ENCODE results near the gene TEAD4. TPM values are rescaled to one million over a fixed set of nuclear protein-coding genes. Genes with fewer than 3 reads are reported as not detected.

Gene TEAD4
- total RNA-seq, 1 experiment from 2014 or later, result 96.8 TPM

GRCh38 chr12:2923057-2923456, 36.1 kb upstream of the TEAD4 start:
- no peak for TF ChIP-seq HMGXB4 (CRISPR knock-in tag; IDR thresholded peaks at IDR 0.05)
- TF ChIP-seq ATF3 (CRISPR knock-in tag; conservative IDR thresholded peaks at IDR 0.05), result no peak
- no peak for TF ChIP-seq RORB (CRISPR knock-in tag; IDR thresholded peaks at IDR 0.05)
- TF ChIP-seq SP1 (CRISPR knock-in tag; conservative IDR thresholded peaks at IDR 0.05), result no peak
- TF ChIP-seq ZNF121 (CRISPR knock-in tag; IDR thresholded peaks at IDR 0.05), result no peak
- no peak for TF ChIP-seq ETV6 (CRISPR knock-in tag; IDR thresholded peaks at IDR 0.05)
- TF ChIP-seq, protein P1, sequence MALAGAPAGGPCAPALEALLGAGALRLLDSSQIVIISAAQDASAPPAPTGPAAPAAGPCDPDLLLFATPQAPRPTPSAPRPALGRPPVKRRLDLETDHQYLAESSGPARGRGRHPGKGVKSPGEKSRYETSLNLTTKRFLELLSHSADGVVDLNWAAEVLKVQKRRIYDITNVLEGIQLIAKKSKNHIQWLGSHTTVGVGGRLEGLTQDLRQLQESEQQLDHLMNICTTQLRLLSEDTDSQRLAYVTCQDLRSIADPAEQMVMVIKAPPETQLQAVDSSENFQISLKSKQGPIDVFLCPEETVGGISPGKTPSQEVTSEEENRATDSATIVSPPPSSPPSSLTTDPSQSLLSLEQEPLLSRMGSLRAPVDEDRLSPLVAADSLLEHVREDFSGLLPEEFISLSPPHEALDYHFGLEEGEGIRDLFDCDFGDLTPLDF (CRISPR knock-in tag; IDR thresholded peaks at IDR 0.05), result no peak
- TF ChIP-seq NR3C1 (CRISPR knock-in tag; conservative IDR thresholded peaks at IDR 0.05; ENCODE audit: low read depth), result no peak
- TF ChIP-seq HMGA2 (CRISPR knock-in tag; IDR thresholded peaks at IDR 0.05), result no peak
- POLR2A ChIA-PET, result interaction anchor here (1.2 kb wide), 1 partner anchor 21 kb away, joined by 3 read pairs; no protein-coding TSS in a partner anchor
- ATAC-seq, result no peak
- Mint-ChIP-seq H3K27ac (no peak overlapping the region), H3K36me3 (peaks cover 18% of the 10 kb centered on the region), H3K4me1 (peaks cover 15% of the 10 kb centered on the region), H3K4me3 (no peak overlapping the region), H3K27me3 (ENCODE audit: low read depth) (no peaks in the 10 kb centered on the region), H3K9me3 (no peaks in the 10 kb centered on the region)
- DNase-seq (ENCODE audit: low spot score), result no peak
- CTCF ChIA-PET, result interaction anchor here (1.3 to 1.9 kb wide), 4 partner anchors 21 to 150 kb away, joined by 3 to 8 read pairs (median 4); no protein-coding TSS in a partner anchor

DNA sequence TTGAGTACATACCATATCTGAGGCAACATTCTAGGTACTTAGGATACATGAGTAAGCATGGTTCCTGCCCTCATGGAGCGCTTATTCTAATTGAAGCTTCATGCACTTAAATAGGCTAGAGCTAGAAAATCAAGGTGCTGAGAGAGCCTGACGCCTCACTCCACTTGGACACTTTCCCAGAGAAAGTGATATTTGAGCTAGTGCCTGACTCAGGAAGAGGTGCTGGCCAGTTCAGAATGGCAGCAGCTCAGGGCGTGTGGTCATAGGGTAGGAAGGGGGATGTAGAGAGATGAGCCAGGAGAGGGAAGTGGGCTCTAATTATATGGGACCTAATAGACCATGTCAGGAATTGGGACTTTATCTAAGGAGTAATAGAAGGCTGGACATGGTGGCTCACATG, 35.2 kb upstream of the TEAD4 start:
- Mint-ChIP-seq H3K27ac (no peak overlapping the region), H3K9me3 (no peaks in the 10 kb centered on the region), H3K4me3 (no peak overlapping the region), H3K27me3 (ENCODE audit: low read depth) (no peaks in the 10 kb centered on the region), H3K4me1 (peaks cover 15% of the 10 kb centered on the region), H3K36me3 (peaks cover 18% of the 10 kb centered on the region)
- ATAC-seq (no peak), DNase-seq (ENCODE audit: low spot score) (no peak)
- TF ChIP-seq ZBTB43 (CRISPR knock-in tag; IDR thresholded peaks at IDR 0.05), result no peak
- TF ChIP-seq NFE2L1 (CRISPR knock-in tag; IDR thresholded peaks at IDR 0.05), result no peak
- TF ChIP-seq HMGA2 (CRISPR knock-in tag; IDR thresholded peaks at IDR 0.05), result no peak
- no peak for TF ChIP-seq MAX (CRISPR knock-in tag; IDR thresholded peaks at IDR 0.05)
- no peak for TF ChIP-seq IRF2 (CRISPR knock-in tag; IDR thresholded peaks at IDR 0.05; ENCODE audit: borderline replicate concordance, low read depth)
- no peak for TF ChIP-seq GABPB1 (CRISPR knock-in tag; IDR thresholded peaks at IDR 0.05)
- no peak for TF ChIP-seq EMX1 (CRISPR knock-in tag; IDR thresholded peaks at IDR 0.05)
- no peak for TF ChIP-seq RORB (CRISPR knock-in tag; IDR thresholded peaks at IDR 0.05)
- TF ChIP-seq NFATC4 (CRISPR knock-in tag; IDR thresholded peaks at IDR 0.05), result no peak
- TF ChIP-seq, protein P2, sequence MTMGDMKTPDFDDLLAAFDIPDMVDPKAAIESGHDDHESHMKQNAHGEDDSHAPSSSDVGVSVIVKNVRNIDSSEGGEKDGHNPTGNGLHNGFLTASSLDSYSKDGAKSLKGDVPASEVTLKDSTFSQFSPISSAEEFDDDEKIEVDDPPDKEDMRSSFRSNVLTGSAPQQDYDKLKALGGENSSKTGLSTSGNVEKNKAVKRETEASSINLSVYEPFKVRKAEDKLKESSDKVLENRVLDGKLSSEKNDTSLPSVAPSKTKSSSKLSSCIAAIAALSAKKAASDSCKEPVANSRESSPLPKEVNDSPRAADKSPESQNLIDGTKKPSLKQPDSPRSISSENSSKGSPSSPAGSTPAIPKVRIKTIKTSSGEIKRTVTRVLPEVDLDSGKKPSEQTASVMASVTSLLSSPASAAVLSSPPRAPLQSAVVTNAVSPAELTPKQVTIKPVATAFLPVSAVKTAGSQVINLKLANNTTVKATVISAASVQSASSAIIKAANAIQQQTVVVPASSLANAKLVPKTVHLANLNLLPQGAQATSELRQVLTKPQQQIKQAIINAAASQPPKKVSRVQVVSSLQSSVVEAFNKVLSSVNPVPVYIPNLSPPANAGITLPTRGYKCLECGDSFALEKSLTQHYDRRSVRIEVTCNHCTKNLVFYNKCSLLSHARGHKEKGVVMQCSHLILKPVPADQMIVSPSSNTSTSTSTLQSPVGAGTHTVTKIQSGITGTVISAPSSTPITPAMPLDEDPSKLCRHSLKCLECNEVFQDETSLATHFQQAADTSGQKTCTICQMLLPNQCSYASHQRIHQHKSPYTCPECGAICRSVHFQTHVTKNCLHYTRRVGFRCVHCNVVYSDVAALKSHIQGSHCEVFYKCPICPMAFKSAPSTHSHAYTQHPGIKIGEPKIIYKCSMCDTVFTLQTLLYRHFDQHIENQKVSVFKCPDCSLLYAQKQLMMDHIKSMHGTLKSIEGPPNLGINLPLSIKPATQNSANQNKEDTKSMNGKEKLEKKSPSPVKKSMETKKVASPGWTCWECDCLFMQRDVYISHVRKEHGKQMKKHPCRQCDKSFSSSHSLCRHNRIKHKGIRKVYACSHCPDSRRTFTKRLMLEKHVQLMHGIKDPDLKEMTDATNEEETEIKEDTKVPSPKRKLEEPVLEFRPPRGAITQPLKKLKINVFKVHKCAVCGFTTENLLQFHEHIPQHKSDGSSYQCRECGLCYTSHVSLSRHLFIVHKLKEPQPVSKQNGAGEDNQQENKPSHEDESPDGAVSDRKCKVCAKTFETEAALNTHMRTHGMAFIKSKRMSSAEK (CRISPR knock-in tag; IDR thresholded peaks at IDR 0.05; ENCODE audit: borderline replicate concordance), result no peak
- no peak for TF ChIP-seq KAT7 (CRISPR knock-in tag; IDR thresholded peaks at IDR 0.05; ENCODE audit: borderline replicate concordance)
- TF ChIP-seq JUN (CRISPR knock-in tag; IDR thresholded peaks at IDR 0.05), result no peak
- TF ChIP-seq TEAD4 (CRISPR knock-in tag; IDR thresholded peaks at IDR 0.05), result no peak
- no peak for TF ChIP-seq ZNF232 (CRISPR knock-in tag; IDR thresholded peaks at IDR 0.05)
- TF ChIP-seq SMAD3 (CRISPR knock-in tag; IDR thresholded peaks at IDR 0.05; ENCODE audit: borderline replicate concordance), result no peak
- TF ChIP-seq E2F5 (CRISPR knock-in tag; IDR thresholded peaks at IDR 0.05), result no peak
- TF ChIP-seq, protein P3, sequence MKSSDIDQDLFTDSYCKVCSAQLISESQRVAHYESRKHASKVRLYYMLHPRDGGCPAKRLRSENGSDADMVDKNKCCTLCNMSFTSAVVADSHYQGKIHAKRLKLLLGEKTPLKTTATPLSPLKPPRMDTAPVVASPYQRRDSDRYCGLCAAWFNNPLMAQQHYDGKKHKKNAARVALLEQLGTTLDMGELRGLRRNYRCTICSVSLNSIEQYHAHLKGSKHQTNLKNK (CRISPR knock-in tag; IDR thresholded peaks at IDR 0.05), result no peak
- ChIA-PET CTCF (interaction anchor here (0.6 to 1.9 kb wide), 2 partner anchors 38 to 140 kb away, joined by 4 read pairs; no protein-coding TSS in a partner anchor), POLR2A (no interaction called here)

Measured in WTC11 (cell line).